ENCODE results near the gene MPP3.
"Not testable (repeated sequence)": the region's sequence is repeated elsewhere in the genome, so short reads cannot be mapped to it uniquely, and the experiment has no call there.

The MPP3 gene

DNA sequence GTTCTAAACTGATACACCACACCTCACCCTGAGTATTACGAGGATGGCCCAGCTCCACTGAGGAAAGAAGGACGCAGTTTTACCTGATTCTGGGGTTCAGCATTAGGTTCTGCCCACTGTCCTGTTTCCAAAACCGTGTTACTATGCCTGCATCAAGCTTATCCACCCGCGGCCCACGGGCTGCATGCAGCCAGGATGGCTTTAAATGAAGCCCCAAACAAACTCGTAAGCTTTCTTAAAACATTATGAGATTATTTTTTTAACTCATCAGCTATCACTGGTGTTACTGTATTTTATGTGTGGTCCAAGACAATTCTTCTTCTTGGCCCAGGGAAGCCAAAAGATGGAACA lies 10.0 kb upstream of the MPP3 start (continued):
- TF ChIP-seq, protein P1, sequence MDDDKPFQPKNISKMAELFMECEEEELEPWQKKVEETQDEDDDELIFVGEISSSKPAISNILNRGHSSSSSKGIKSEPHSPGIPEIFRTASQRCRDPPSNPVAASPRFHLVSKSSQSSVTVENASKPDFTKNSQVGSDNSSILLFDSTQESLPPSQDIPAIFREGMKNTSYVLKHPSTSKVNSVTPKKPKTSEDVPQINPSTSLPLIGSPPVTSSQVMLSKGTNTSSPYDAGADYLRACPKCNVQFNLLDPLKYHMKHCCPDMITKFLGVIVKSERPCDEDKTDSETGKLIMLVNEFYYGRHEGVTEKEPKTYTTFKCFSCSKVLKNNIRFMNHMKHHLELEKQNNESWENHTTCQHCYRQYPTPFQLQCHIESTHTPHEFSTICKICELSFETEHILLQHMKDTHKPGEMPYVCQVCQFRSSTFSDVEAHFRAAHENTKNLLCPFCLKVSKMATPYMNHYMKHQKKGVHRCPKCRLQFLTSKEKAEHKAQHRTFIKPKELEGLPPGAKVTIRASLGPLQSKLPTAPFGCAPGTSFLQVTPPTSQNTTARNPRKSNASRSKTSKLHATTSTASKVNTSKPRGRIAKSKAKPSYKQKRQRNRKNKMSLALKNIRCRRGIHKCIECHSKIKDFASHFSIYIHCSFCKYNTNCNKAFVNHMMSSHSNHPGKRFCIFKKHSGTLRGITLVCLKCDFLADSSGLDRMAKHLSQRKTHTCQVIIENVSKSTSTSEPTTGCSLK (tag by site-specific recombination; IDR thresholded peaks at IDR 0.05) = no peak
- TF ChIP-seq ZNF311 (tag by site-specific recombination; IDR thresholded peaks at IDR 0.05; ENCODE audit: borderline replicate concordance) = no peak

DNA sequence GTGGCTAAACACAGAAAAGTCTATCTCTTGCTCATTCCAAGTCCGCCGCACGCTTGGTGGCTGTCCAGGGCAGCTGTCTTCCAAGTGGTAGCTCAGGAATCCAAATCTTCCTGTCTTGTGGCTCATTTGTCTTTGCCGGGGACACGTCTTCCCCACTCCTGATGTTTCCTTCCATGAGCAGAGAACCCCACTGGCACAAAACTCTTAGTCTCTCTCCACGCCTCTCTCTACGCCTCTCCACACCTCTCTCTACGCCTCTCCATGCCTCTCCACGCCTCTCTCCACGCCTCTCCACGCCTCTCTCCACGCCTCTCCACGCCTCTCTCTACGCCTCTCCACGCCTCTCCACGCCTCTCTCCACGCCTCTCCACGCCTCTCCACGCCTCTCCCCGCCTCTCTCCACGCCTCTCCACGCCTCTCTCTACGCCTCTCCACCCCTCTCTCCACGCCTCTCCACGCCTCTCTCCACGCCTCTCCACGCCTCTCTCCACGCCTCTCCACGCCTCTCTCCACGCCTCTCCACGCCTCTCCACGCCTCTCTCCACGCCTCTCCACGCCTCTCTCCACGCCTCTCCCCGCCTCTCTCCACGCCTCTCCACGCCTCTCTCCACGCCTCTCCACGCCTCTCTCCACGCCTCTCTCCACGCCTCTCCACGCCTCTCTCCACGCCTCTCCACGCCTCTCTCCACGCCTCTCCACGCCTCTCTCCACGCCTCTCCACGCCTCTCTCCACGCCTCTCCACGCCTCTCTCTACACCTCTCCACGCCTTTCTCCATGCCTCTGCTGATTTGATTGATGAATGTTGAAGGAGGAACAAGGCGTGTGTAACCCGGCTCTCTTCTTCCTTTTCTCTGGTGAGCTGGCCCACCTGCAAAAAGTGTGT lies 9.4 kb upstream of the MPP3 start:
- ChIA-PET POLR2A (interaction anchor here (2.0 kb wide), 1 partner anchor 64 kb away, joined by 5 read pairs; the partner anchor contains the start of gene DUSP3), CTCF (interaction anchor here (0.6 to 2.9 kb wide), 6 partner anchors 10 to 96 kb away, joined by 3 to 13 read pairs (median 4); no protein-coding TSS in a partner anchor)
- H3K36me3 ChIP-seq (ENCODE audit: control insufficient read depth in 2 of 2, insufficient read depth in 1 of 2, low read length in 2 of 2); H3K27ac ChIP-seq (ENCODE audit: extremely low read depth, low read depth, low read length); H3K9me3 ChIP-seq (ENCODE audit: control insufficient read depth, insufficient read depth, low read depth, low read length); H3K4me3 ChIP-seq (ENCODE audit: low read depth, low read length): not testable (repeated sequence)
- H3K4me1 ChIP-seq (ENCODE audit: control insufficient read depth, insufficient read depth, low read length) = peaks cover 14% of the 10 kb centered on the region
- TF ChIP-seq KLF8 (tag by site-specific recombination; IDR thresholded peaks at IDR 0.05) (peak; percentile 83), KLF1 (tag by site-specific recombination; IDR thresholded peaks at IDR 0.05) (peak; percentile 95)

DNA sequence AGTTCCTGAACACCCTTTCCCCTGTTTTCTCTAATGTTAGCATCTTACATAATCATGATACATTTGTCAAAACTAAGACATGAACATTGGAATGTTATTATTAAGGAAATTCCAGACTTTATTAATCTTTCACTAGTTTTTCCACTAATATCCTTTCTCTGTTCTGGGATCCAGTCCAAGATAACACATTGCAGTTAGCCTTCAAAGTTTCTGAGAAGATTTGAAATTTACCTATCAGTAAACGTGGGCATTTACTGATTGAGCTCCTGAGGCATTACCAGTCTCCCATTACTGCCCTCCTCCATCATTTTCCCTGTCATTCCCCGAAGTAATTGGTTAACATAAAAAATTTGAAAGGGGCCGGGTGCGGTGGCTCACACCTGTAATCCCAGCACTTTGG lies 8.3 kb upstream of the MPP3 start:
- ChIA-PET CTCF (interaction anchor here (0.6 to 2.9 kb wide), 20 partner anchors 9 to 922 kb away, joined by 3 to 13 read pairs (median 4); no protein-coding TSS in a partner anchor), POLR2A (interaction anchor here (0.7 to 2.0 kb wide), 2 partner anchors 23 to 63 kb away, joined by 5 to 7 read pairs; partner anchors contain the start of gene DUSP3)
- H3K27ac ChIP-seq (ENCODE audit: extremely low read depth, low read depth, low read length) = no peak overlapping the region
- no peak overlapping the region for H3K4me3 ChIP-seq (ENCODE audit: low read depth, low read length)
- no peaks in the 10 kb centered on the region for H3K9me3 ChIP-seq (ENCODE audit: control insufficient read depth, insufficient read depth, low read depth, low read length)
- TF ChIP-seq, protein P2, sequence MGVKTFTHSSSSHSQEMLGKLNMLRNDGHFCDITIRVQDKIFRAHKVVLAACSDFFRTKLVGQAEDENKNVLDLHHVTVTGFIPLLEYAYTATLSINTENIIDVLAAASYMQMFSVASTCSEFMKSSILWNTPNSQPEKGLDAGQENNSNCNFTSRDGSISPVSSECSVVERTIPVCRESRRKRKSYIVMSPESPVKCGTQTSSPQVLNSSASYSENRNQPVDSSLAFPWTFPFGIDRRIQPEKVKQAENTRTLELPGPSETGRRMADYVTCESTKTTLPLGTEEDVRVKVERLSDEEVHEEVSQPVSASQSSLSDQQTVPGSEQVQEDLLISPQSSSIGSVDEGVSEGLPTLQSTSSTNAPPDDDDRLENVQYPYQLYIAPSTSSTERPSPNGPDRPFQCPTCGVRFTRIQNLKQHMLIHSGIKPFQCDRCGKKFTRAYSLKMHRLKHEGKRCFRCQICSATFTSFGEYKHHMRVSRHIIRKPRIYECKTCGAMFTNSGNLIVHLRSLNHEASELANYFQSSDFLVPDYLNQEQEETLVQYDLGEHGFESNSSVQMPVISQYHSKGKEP (tag by site-specific recombination; IDR thresholded peaks at IDR 0.05) = no peak
- TF ChIP-seq, protein P3, sequence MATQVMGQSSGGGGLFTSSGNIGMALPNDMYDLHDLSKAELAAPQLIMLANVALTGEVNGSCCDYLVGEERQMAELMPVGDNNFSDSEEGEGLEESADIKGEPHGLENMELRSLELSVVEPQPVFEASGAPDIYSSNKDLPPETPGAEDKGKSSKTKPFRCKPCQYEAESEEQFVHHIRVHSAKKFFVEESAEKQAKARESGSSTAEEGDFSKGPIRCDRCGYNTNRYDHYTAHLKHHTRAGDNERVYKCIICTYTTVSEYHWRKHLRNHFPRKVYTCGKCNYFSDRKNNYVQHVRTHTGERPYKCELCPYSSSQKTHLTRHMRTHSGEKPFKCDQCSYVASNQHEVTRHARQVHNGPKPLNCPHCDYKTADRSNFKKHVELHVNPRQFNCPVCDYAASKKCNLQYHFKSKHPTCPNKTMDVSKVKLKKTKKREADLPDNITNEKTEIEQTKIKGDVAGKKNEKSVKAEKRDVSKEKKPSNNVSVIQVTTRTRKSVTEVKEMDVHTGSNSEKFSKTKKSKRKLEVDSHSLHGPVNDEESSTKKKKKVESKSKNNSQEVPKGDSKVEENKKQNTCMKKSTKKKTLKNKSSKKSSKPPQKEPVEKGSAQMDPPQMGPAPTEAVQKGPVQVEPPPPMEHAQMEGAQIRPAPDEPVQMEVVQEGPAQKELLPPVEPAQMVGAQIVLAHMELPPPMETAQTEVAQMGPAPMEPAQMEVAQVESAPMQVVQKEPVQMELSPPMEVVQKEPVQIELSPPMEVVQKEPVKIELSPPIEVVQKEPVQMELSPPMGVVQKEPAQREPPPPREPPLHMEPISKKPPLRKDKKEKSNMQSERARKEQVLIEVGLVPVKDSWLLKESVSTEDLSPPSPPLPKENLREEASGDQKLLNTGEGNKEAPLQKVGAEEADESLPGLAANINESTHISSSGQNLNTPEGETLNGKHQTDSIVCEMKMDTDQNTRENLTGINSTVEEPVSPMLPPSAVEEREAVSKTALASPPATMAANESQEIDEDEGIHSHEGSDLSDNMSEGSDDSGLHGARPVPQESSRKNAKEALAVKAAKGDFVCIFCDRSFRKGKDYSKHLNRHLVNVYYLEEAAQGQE (tag by site-specific recombination; IDR thresholded peaks at IDR 0.05) = no peak
- TF ChIP-seq, protein P4, sequence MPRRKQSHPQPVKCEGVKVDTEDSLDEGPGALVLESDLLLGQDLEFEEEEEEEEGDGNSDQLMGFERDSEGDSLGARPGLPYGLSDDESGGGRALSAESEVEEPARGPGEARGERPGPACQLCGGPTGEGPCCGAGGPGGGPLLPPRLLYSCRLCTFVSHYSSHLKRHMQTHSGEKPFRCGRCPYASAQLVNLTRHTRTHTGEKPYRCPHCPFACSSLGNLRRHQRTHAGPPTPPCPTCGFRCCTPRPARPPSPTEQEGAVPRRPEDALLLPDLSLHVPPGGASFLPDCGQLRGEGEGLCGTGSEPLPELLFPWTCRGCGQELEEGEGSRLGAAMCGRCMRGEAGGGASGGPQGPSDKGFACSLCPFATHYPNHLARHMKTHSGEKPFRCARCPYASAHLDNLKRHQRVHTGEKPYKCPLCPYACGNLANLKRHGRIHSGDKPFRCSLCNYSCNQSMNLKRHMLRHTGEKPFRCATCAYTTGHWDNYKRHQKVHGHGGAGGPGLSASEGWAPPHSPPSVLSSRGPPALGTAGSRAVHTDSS (tag by site-specific recombination; IDR thresholded peaks at IDR 0.05) = no peak
- TF ChIP-seq, protein P1 (tag by site-specific recombination; IDR thresholded peaks at IDR 0.05) = no peak
- TF ChIP-seq BCL11A (tag by site-specific recombination; IDR thresholded peaks at IDR 0.05; ENCODE audit: low read depth) = no peak
- no peak for TF ChIP-seq FEZF1 (tag by site-specific recombination; IDR thresholded peaks at IDR 0.05)
- TF ChIP-seq, protein P5, sequence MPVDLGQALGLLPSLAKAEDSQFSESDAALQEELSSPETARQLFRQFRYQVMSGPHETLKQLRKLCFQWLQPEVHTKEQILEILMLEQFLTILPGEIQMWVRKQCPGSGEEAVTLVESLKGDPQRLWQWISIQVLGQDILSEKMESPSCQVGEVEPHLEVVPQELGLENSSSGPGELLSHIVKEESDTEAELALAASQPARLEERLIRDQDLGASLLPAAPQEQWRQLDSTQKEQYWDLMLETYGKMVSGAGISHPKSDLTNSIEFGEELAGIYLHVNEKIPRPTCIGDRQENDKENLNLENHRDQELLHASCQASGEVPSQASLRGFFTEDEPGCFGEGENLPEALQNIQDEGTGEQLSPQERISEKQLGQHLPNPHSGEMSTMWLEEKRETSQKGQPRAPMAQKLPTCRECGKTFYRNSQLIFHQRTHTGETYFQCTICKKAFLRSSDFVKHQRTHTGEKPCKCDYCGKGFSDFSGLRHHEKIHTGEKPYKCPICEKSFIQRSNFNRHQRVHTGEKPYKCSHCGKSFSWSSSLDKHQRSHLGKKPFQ (tag by site-specific recombination; IDR thresholded peaks at IDR 0.05) = no peak
- TF ChIP-seq ZNF16 (tag by site-specific recombination; IDR thresholded peaks at IDR 0.05; ENCODE audit: low read depth) = no peak
- TF ChIP-seq, protein P6, sequence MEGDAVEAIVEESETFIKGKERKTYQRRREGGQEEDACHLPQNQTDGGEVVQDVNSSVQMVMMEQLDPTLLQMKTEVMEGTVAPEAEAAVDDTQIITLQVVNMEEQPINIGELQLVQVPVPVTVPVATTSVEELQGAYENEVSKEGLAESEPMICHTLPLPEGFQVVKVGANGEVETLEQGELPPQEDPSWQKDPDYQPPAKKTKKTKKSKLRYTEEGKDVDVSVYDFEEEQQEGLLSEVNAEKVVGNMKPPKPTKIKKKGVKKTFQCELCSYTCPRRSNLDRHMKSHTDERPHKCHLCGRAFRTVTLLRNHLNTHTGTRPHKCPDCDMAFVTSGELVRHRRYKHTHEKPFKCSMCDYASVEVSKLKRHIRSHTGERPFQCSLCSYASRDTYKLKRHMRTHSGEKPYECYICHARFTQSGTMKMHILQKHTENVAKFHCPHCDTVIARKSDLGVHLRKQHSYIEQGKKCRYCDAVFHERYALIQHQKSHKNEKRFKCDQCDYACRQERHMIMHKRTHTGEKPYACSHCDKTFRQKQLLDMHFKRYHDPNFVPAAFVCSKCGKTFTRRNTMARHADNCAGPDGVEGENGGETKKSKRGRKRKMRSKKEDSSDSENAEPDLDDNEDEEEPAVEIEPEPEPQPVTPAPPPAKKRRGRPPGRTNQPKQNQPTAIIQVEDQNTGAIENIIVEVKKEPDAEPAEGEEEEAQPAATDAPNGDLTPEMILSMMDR (tag by site-specific recombination; IDR thresholded peaks at IDR 0.05) = no peak
- TF ChIP-seq, protein P7, sequence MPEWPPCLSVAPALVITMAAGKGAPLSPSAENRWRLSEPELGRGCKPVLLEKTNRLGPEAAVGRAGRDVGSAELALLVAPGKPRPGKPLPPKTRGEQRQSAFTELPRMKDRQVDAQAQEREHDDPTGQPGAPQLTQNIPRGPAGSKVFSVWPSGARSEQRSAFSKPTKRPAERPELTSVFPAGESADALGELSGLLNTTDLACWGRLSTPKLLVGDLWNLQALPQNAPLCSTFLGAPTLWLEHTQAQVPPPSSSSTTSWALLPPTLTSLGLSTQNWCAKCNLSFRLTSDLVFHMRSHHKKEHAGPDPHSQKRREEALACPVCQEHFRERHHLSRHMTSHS (tag by site-specific recombination; IDR thresholded peaks at IDR 0.05) = no peak
- TF ChIP-seq ZNF2 (tag by site-specific recombination; IDR thresholded peaks at IDR 0.05) = no peak
- H3K4me1 ChIP-seq (ENCODE audit: control insufficient read depth, insufficient read depth, low read length) = peaks cover 14% of the 10 kb centered on the region
- no peaks in the 10 kb centered on the region for H3K36me3 ChIP-seq (ENCODE audit: control insufficient read depth in 2 of 2, insufficient read depth in 1 of 2, low read length in 2 of 2)
